Astrocyte (in vitro differentiated cells and primary cell): ENCODE measurements around the gene CEACAM3.

Experiments
- CTCF ChIP-seq: IDR thresholded peaks from 2 replicates; pipeline ENCODE4 v1.5.1; 2011; ENCODE audit warnings: low read depth, mild to moderate bottlenecking, inconsistent platforms, low read length, moderate library complexity; ENCODE audit not compliant: insufficient read depth
- EZH2 ChIP-seq: IDR thresholded peaks from 2 replicates; pipeline ENCODE4 v1.6.1; 2012; ENCODE audit warnings: mild to moderate bottlenecking, low read length, inconsistent platforms; ENCODE audit not compliant: insufficient read depth

GRCh38 chr19:41796362-41796761 lies at the start of gene CEACAM3:
- TF ChIP-seq CTCF (no peak), EZH2 (no peak)
